ENCODE data around the gene LYSET.

DNA sequence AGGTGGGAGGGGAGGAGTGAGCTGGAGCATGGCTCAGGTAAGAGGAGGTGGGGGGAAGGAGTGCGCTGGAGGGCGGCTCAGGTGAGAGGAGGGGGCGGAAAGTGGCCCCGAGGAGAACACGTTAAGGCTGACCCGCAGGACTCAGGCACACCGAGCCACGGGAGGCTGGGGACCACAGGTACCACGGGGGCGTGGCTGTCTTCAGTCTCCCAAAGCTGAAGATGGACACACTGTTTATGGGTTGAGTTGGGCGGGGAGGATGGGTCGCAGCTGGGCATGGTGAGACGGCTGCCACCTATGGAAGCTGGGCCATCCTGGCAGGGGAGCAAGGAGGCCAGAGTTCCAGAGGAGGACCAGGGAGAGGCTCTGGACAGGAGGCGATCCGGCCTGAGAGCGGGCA lies 45.4 kb downstream of the LYSET start:
- no peak for TF ChIP-seq POLR2A (IDR thresholded peaks at IDR 0.05)
- TF ChIP-seq, protein P1, sequence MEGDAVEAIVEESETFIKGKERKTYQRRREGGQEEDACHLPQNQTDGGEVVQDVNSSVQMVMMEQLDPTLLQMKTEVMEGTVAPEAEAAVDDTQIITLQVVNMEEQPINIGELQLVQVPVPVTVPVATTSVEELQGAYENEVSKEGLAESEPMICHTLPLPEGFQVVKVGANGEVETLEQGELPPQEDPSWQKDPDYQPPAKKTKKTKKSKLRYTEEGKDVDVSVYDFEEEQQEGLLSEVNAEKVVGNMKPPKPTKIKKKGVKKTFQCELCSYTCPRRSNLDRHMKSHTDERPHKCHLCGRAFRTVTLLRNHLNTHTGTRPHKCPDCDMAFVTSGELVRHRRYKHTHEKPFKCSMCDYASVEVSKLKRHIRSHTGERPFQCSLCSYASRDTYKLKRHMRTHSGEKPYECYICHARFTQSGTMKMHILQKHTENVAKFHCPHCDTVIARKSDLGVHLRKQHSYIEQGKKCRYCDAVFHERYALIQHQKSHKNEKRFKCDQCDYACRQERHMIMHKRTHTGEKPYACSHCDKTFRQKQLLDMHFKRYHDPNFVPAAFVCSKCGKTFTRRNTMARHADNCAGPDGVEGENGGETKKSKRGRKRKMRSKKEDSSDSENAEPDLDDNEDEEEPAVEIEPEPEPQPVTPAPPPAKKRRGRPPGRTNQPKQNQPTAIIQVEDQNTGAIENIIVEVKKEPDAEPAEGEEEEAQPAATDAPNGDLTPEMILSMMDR (IDR thresholded peaks at IDR 0.05) = no peak

Measured in right lobe of liver (tissue), 4 donors.